ENCODE measurements around the gene IFIT3. TPM values are rescaled to one million over a fixed set of nuclear protein-coding genes. Genes with fewer than 3 reads are reported as not detected.

The IFIT3 gene
- total RNA-seq, 3 donors from 2014 or later (not counting 1 experiment from before 2014, with no cell fraction given), result 12.0 to 31.7 (median 12.2) TPM

GRCh38 chr10:89332123-89332633 lies 4.4 kb downstream of the IFIT3 start:
- peaks cover 0 to 10% of the 10 kb centered on the region in 2 donors for H3K27me3 Mint-ChIP-seq (ENCODE audit: low read depth in 2 of 2)
- H3K9me3 Mint-ChIP-seq, result no peaks in the 10 kb centered on the region
- 3% methylated on average over 5 of the region's 5 CpGs for whole genome bisulfite sequencing (ENCODE audit: insufficient coverage)
- Histone ChIP-seq H3K4me3 (ENCODE audit: low read length) (peak overlapping the region; percentile 36), H3K36me3 (ENCODE audit: control insufficient read depth, insufficient read depth, low read length) (no peaks in the 10 kb centered on the region), H3K27ac (ENCODE audit: low read length) (peak overlapping the region; percentile 74), H3K4me1 (ENCODE audit: control insufficient read depth, insufficient read depth, low read length) (peaks cover 54% of the 10 kb centered on the region), H3K9me3 (ENCODE audit: control insufficient read depth, insufficient read depth, low read length) (no peaks in the 10 kb centered on the region), H3K27me3 (ENCODE audit: control insufficient read depth, insufficient read depth, low read length) (peaks cover 14% of the 10 kb centered on the region)
- H3K27ac Mint-ChIP-seq, result peak overlapping the region; percentile 92 to 96
- H3K36me3 Mint-ChIP-seq, result peaks cover 6% of the 10 kb centered on the region
- peak; percentile 41 to 62 (median 58) for ATAC-seq
- intact Hi-C loops (cut with micrococcal nuclease), result loop anchor here (1.0 kb wide), 1 partner anchor 82 kb away; the partner anchor contains the start of gene IFIT5
- peaks cover 63 to 68% of the 10 kb centered on the region in 2 donors for H3K4me1 Mint-ChIP-seq
- TF ChIP-seq CTCF (IDR thresholded peaks at IDR 0.05), result no peak
- DNase-seq, result peak in 1 of 2 donors; percentile 81
- peak overlapping the region; percentile 90 for H3K4me3 Mint-ChIP-seq

GRCh38 chr10:89335226-89335625 lies 7.4 kb downstream of the IFIT3 start:
- intact Hi-C loops (cut with micrococcal nuclease), result no loop called here
- DNase-seq (peak in 1 of 2 donors; percentile 42), ATAC-seq (no peak)
- Histone ChIP-seq H3K9me3 (ENCODE audit: control insufficient read depth, insufficient read depth, low read length) (no peaks in the 10 kb centered on the region), H3K36me3 (ENCODE audit: control insufficient read depth, insufficient read depth, low read length) (peaks cover 3% of the 10 kb centered on the region), H3K27me3 (ENCODE audit: control insufficient read depth, insufficient read depth, low read length) (peaks cover 16% of the 10 kb centered on the region), H3K4me3 (ENCODE audit: low read length) (no peak overlapping the region), H3K27ac (ENCODE audit: low read length) (no peak overlapping the region), H3K4me1 (ENCODE audit: control insufficient read depth, insufficient read depth, low read length) (peaks cover 40% of the 10 kb centered on the region)
- peaks cover 35 to 45% of the 10 kb centered on the region in 2 donors for H3K4me1 Mint-ChIP-seq
- WGBS (ENCODE audit: insufficient coverage), result 97% methylated on average over 3 of the region's 3 CpGs
- no peaks in the 10 kb centered on the region for H3K9me3 Mint-ChIP-seq
- no peak for TF ChIP-seq CTCF (IDR thresholded peaks at IDR 0.05)
- peaks cover 7 to 25% of the 10 kb centered on the region in 2 donors for H3K27me3 Mint-ChIP-seq (ENCODE audit: low read depth in 2 of 2)
- peak overlapping the region; percentile 70 to 96 for H3K27ac Mint-ChIP-seq
- peaks cover 23% of the 10 kb centered on the region for H3K36me3 Mint-ChIP-seq
- H3K4me3 Mint-ChIP-seq, result no peak overlapping the region

- no peak overlapping the region for H3K27ac ChIP-seq (ENCODE audit: low read length)
- intact Hi-C loops (cut with micrococcal nuclease), result no loop called here
- no peak overlapping the region for H3K4me3 ChIP-seq (ENCODE audit: low read length)
- no peak for DNase-seq
- peaks cover 12% of the 10 kb centered on the region for H3K27me3 ChIP-seq (ENCODE audit: control insufficient read depth, insufficient read depth, low read length)
- no peak for ATAC-seq
- H3K4me1 ChIP-seq (ENCODE audit: control insufficient read depth, insufficient read depth, low read length), result peaks cover 38% of the 10 kb centered on the region
- Mint-ChIP-seq H3K4me3 (no peak overlapping the region), H3K4me1 (peaks cover 28 to 36% of the 10 kb centered on the region in 2 donors), H3K27me3 (ENCODE audit: low read depth in 2 of 2) (peaks cover 7 to 25% of the 10 kb centered on the region in 2 donors), H3K9me3 (no peaks in the 10 kb centered on the region), H3K36me3 (peaks cover 23% of the 10 kb centered on the region), H3K27ac (peak overlapping the region in 1 of 2 donors; percentile 13)
- no peak for TF ChIP-seq CTCF (IDR thresholded peaks at IDR 0.05)
- no peaks in the 10 kb centered on the region for H3K9me3 ChIP-seq (ENCODE audit: control insufficient read depth, insufficient read depth, low read length)
- H3K36me3 ChIP-seq (ENCODE audit: control insufficient read depth, insufficient read depth, low read length), result peaks cover 3% of the 10 kb centered on the region
- 100% methylated on average over 2 of the region's 3 CpGs for WGBS (ENCODE audit: insufficient coverage)
Measured at GRCh38 chr10:89336241-89336640, 8.4 kb downstream of the IFIT3 start.

- H3K4me3 Mint-ChIP-seq, result no peak overlapping the region
- intact Hi-C loops (cut with micrococcal nuclease), result no loop called here
- TF ChIP-seq CTCF (IDR thresholded peaks at IDR 0.05), result no peak
- H3K36me3 ChIP-seq (ENCODE audit: control insufficient read depth, insufficient read depth, low read length), result peaks cover 3% of the 10 kb centered on the region
- H3K9me3 Mint-ChIP-seq, result no peaks in the 10 kb centered on the region
- peaks cover 7 to 27% of the 10 kb centered on the region in 2 donors for H3K27me3 Mint-ChIP-seq (ENCODE audit: low read depth in 2 of 2)
- H3K4me3 ChIP-seq (ENCODE audit: low read length), result no peak overlapping the region
- no peak overlapping the region for H3K27ac ChIP-seq (ENCODE audit: low read length)
- 89% methylated on average over 4 of the region's 6 CpGs for WGBS (ENCODE audit: insufficient coverage)
- peaks cover 26 to 31% of the 10 kb centered on the region in 2 donors for H3K4me1 Mint-ChIP-seq
- no peak for ATAC-seq
- H3K27ac Mint-ChIP-seq, result no peak overlapping the region
- peaks cover 12% of the 10 kb centered on the region for H3K27me3 ChIP-seq (ENCODE audit: control insufficient read depth, insufficient read depth, low read length)
- DNase-seq, result peak in 1 of 2 donors; percentile 62
- peaks cover 27% of the 10 kb centered on the region for H3K4me1 ChIP-seq (ENCODE audit: control insufficient read depth, insufficient read depth, low read length)
- H3K9me3 ChIP-seq (ENCODE audit: control insufficient read depth, insufficient read depth, low read length), result no peaks in the 10 kb centered on the region
- H3K36me3 Mint-ChIP-seq, result peaks cover 23% of the 10 kb centered on the region
Measured at GRCh38 chr10:89337484-89337883, 9.7 kb downstream of the IFIT3 start.
